Adrenal gland (tissue), 12 donors: Measurements from ENCODE around the gene TMEM117. TPM values are rescaled to one million over a fixed set of nuclear protein-coding genes. Genes with fewer than 3 reads are reported as not detected.
"Not testable (repeated sequence)": the region's sequence is repeated elsewhere in the genome, so short reads cannot be mapped to it uniquely, and the experiment has no call there.

ENCODE experiments used
- DNase-seq, 7 donors: peaks; one replicate each; pipeline ENCODE4 v3.0.0-alpha.2; 2019 to 2020
- H3K27ac ChIP-seq, 5 donors: fragments of 200-600 bp; sonication (generic) in 4 of 5; 1 replicate in 3 of 5; 2 replicates in 2 of 5; pipeline versions ENCODE4 v1.5.1 to v1.8.0; 2016 to 2020; ENCODE audit warnings: mild to moderate bottlenecking in 1 of 5
- H3K27me3 ChIP-seq: fragments of 200-600 bp; 2 replicates; pipeline ENCODE4 v1.8.0; 2021
- H3K36me3 ChIP-seq, 2 donors: fragments of 200-600 bp; replicated peaks in 1 of 2; 1 replicate in 1 of 2; 2 replicates in 1 of 2; pipeline versions ENCODE4 v1.5.1 to v1.8.0; 2018 to 2022
- H3K4me1 ChIP-seq, 2 donors: fragments of 200-600 bp; replicated peaks in 1 of 2; 1 replicate in 1 of 2; 2 replicates in 1 of 2; pipeline versions ENCODE4 v1.5.1 to v1.8.0; 2018 to 2021
- H3K4me3 ChIP-seq, 4 donors: fragments of 200-600 bp; sonication (generic) in 3 of 4; one replicate each; pipeline ENCODE4 v1.5.1; 2016 to 2018
- H3K9me3 ChIP-seq, 3 donors: fragments of 200-600 bp; sonication (generic) in 1 of 3; replicated peaks in 1 of 3; 1 replicate in 2 of 3; 2 replicates in 1 of 3; pipeline versions ENCODE4 v1.5.1 to v1.8.0; 2016 to 2021
- CTCF ChIP-seq, 6 experiments: fragments of 450-650 bp in 4 of 6; fragments of 200-600 bp in 2 of 6; sonication (generic) in 1 of 6; IDR thresholded peaks; 1 replicate in 5 of 6; 2 replicates in 1 of 6; pipeline versions ENCODE4 v1.5.1 to v1.8.0; 2016 to 2021; ENCODE audit warnings: antibody characterized with exemption in 6 of 6, mild to moderate bottlenecking in 2 of 6, moderate library complexity in 1 of 6
- POLR2A ChIP-seq, 2 donors: fragments of 450-650 bp; IDR thresholded peaks; one replicate each; pipeline ENCODE4 v1.6.1; 2017; ENCODE audit warnings: antibody characterized with exemption in 2 of 2, mild to moderate bottlenecking in 2 of 2, moderate library complexity in 1 of 2
- WGBS, 4 donors: extraction: QIAGEN DNeasy Blood & Tissue Kit in 2 of 4; methylation state at CpG; one replicate each; pipeline versions ENCODE4 v1.1.5 to v1.1.7; 2013 to 2017; 5-methylcytosine and 5-hydroxymethylcytosine counted together
- intact Hi-C, 2 donors: fragments of 100-400 bp; cut with DNase I; formaldehyde crosslinking; loops; one replicate each; pipeline versions ENCODE4 v1.14.1 to v1.15.0; 2022 to 2023
- polyA plus RNA-seq, 3 donors: library from polyadenylated mRNA; stranded (reverse); fragments of 200-250 nt in 2 of 3; fragments of 350-450 nt in 1 of 3; fragmentation: Illumina TruSeq in 1 of 3; extraction: RNeasy Lipid Tissue Mini Kit (QIAGEN cat#74804) in 1 of 3; gene quantifications; one replicate each; pipeline ENCODE4 v1.2.3, GENCODE V29; 2013 to 2014
- total RNA-seq, 9 donors: library from RNA; depleted of rRNA in 4 of 9; stranded (reverse); fragments of >200 nt in 4 of 9; fragments of 120-200 nt in 1 of 9; fragmentation: NEBNext Ultra II Directional in 1 of 9; extraction: Animal tissue kit (Norgen Biotek cat#: 25700) in 1 of 9; gene quantifications; one replicate each; pipeline versions ENCODE4 v1.1.0 to v1.2.4, GENCODE V29; 2013 to 2023
- donor health status: healthy with polysubstance abuse.
- donor health status: Bipolar disorder and iron deficiency.
- donor health status: DM: yes; HTN: yes; CAD: no.
- donor health status: DM: no; HTN: no; CAD: no.
- donor health status: DM: no; HTN: no; CAD: no.
- donor health status: DM: yes; HTN: yes; CAD: no.

The TMEM117 gene
- total and polyA plus RNA-seq, 12 donors, result 1.9 to 38.5 (median 6.7) TPM

GRCh38 chr12:44020555-44020954, 184.7 kb downstream of the TMEM117 start:
- TF ChIP-seq POLR2A (IDR thresholded peaks at IDR 0.05), result no peak
- no peak for TF ChIP-seq CTCF (IDR thresholded peaks at IDR 0.05)
- Histone ChIP-seq H3K27me3 (no peaks in the 10 kb centered on the region), H3K36me3 (no peaks in the 10 kb centered on the region), H3K27ac (no peak overlapping the region), H3K4me3 (no peak overlapping the region), H3K9me3 (peaks cover 0 to 5% (median 0%) of the 10 kb centered on the region in 3 donors), H3K4me1 (no peaks in the 10 kb centered on the region)
- WGBS, 4 donors, result 89 to 96% (median 94%) methylated on average over 1 of the region's 1 CpG
- no peak for DNase-seq
- intact Hi-C loops, result no loop called here

GRCh38 chr12:44021471-44021971, 185.6 kb downstream of the TMEM117 start:
- H3K4me1 ChIP-seq, result no peaks in the 10 kb centered on the region
- WGBS, 4 donors, result 92 to 95% (median 94%) methylated on average over 1 of the region's 1 CpG
- H3K27me3 ChIP-seq, result no peaks in the 10 kb centered on the region
- H3K27ac ChIP-seq, result no peak overlapping the region
- no peak for TF ChIP-seq CTCF (IDR thresholded peaks at IDR 0.05)
- TF ChIP-seq POLR2A (IDR thresholded peaks at IDR 0.05), result no peak
- H3K9me3 ChIP-seq, result peaks cover 0 to 5% (median 0%) of the 10 kb centered on the region in 3 donors
- H3K36me3 ChIP-seq, result no peaks in the 10 kb centered on the region
- no peak for DNase-seq
- intact Hi-C loops, result no loop called here
- H3K4me3 ChIP-seq, result no peak overlapping the region

- Histone ChIP-seq H3K4me1 (no peaks in the 10 kb centered on the region), H3K9me3 (peaks cover 0 to 3% (median 0%) of the 10 kb centered on the region in 3 donors), H3K27me3 (no peaks in the 10 kb centered on the region), H3K4me3 (no peak overlapping the region), H3K27ac (no peak overlapping the region), H3K36me3 (no peaks in the 10 kb centered on the region)
- DNase-seq, result no peak
- intact Hi-C loops, result no loop called here
- TF ChIP-seq CTCF (IDR thresholded peaks at IDR 0.05) (no peak), POLR2A (IDR thresholded peaks at IDR 0.05) (no peak)
- WGBS, 4 donors, result 73 to 86% (median 78%) methylated on average over 3 of the region's 3 CpGs
These were observed 189.6 kb downstream of the TMEM117 start for GRCh38 chr12:44025499-44025898.

- Histone ChIP-seq H3K4me1 (no peaks in the 10 kb centered on the region), H3K36me3 (no peaks in the 10 kb centered on the region), H3K27ac (no peak overlapping the region), H3K4me3 (no peak overlapping the region), H3K9me3 (peaks cover 0 to 5% (median 0%) of the 10 kb centered on the region in 3 donors), H3K27me3 (no peaks in the 10 kb centered on the region)
- intact Hi-C loops, result no loop called here
- WGBS, 4 donors, result 91 to 98% (median 94%) methylated on average over 2 of the region's 2 CpGs
- TF ChIP-seq CTCF (IDR thresholded peaks at IDR 0.05) (no peak), POLR2A (IDR thresholded peaks at IDR 0.05) (no peak)
- no peak for DNase-seq
These were observed 190.2 kb downstream of the TMEM117 start for GRCh38 chr12:44026046-44026445.

GRCh38 chr12:44026926-44027325, 191.0 kb downstream of the TMEM117 start:
- DNase-seq, H3K4me1 ChIP-seq, H3K4me3 ChIP-seq, H3K36me3 ChIP-seq, H3K27me3 ChIP-seq, intact Hi-C loops, H3K27ac ChIP-seq: not testable (repeated sequence)
- H3K9me3 ChIP-seq, result peaks cover 0 to 13% (median 0%) of the 10 kb centered on the region in 3 donors
- WGBS, 4 donors, result 93 to 100% (median 95%) methylated on average over 2 of the region's 2 CpGs
